HG03097 (cell line): Measurements from ENCODE around the gene DNAJC5G.
"Not testable (repeated sequence)": the region's sequence is repeated elsewhere in the genome, so short reads cannot be mapped to it uniquely, and the experiment has no call there.

Source experiments
- ATAC-seq: cut with Tn5 transposase; IDR thresholded peaks from one replicate; pipeline ENCODE4 v1.9.1; 2021; ENCODE audit not compliant: unreplicated experiment, low FRiP score

DNAJC5G gene

GRCh38 chr2:27272537-27273522 lies 2.4 kb upstream of the DNAJC5G start:
- not testable (repeated sequence) for ATAC-seq

- ATAC-seq = no peak
Observed at GRCh38 chr2:27278010-27278409, 2.8 kb downstream of the DNAJC5G start.

- ATAC-seq = no peak
Observed at GRCh38 chr2:27280826-27281225, 5.6 kb downstream of the DNAJC5G start.

GRCh38 chr2:27281442-27281841 lies 6.2 kb downstream of the DNAJC5G start:
- ATAC-seq = no peak

DNA sequence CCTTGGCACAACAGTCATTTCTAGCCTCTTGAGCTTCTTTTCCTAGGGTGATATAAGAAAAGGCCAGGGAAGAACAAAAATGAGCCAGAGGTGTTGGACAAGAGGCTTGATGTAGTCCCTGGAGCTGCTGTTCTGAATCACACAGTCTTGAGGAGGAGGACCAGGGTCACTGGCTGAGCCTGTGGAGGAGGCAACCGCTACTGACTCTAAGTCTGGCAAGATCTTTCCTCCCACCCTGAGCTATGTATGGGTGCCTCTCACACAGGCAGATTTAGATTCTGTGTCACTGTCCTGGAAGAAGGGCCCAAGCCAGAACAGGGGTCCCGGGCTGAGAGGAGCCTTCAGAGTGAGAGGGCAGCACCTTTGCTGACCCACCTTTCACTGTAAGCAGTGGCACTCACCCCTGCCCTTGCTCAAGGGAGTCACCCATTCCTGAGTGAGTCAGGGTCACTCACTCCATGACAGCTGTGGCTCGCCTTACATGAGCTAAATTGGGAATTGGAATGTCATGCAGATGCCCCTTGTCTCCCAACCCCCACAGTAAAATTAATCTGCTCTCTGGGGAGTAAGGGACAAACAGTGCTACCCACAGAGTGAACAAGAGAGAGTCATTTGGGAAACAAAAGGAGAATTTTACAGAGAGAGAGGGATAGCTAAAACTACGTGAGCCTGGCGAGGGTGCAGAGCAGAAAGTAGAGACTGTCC lies 6.8 kb downstream of the DNAJC5G start, which contains the start of gene TRIM54:
Gene TRIM54, plus strand, starts transcription at position 575 of the 705 bp plus-strand sequence. CDS start 303 bp downstream, outside the sequence.
- ATAC-seq = no peak

- ATAC-seq = no peak
Observed at GRCh38 chr2:27282892-27283291, 7.7 kb downstream of the DNAJC5G start.

GRCh38 chr2:27284996-27285395 lies 9.8 kb downstream of the DNAJC5G start:
- ATAC-seq = no peak

DNA sequence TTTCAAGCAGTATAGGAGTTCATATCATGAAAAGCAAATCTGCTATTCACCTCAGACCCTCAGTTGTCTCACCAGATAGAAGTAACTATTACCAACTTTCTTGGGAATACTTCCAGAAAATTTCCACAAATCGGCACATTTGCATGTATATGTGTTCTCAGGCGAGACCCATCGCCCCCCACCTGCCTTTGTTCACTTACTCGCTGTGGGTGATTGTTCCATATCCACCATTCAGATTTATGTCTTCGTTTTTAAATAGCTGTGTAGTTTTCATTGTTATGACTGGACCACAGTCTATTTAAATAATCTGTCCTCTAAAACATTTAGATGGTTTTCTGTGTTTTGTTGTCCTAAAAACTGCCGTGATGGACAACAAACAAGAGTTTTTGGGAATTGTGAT lies 10.2 kb downstream of the DNAJC5G start:
- ATAC-seq = no peak

GRCh38 chr2:27288610-27289009 lies 13.4 kb downstream of the DNAJC5G start:
- no peak for ATAC-seq

GRCh38 chr2:27290549-27290948 lies 15.3 kb downstream of the DNAJC5G start:
- ATAC-seq = no peak

DNA sequence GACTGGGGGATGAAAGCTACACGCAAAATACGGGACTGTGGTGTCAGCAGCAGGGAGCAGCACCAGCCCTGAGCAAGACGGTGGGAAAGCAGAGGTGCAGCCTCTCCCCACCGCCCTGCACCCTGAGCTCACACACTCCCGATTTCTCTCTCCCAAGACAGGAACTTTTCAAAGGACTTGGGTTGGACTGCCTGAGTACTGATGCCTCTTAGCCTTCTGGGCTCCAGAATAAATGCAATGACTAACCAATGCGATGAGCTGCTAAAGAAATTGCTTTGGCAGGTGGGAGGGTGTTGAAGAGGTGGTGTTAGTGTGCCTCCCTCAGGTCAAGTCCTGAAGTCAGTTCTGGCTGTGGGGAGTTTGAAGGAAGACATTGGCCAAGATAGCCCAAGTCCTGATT lies 16.6 kb downstream of the DNAJC5G start:
- ATAC-seq = no peak

DNA sequence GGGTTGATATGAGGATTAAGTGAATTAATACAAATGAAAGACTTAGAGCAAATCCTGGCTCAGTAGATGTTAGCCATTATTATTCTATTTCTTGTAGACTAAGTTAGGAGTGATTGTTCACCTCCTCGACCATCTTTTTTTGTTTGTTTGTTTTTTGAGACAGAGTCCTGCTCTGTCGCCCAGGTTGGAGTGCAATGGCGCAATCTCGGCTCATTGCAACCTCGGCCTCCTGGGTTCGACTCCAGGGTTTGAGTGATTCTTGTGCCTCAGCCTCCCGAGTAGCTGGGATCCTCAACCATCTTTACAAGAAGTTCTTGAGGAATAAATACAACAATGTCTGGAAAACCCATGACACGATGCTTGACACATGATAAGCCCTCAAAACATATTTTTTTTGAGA lies 19.7 kb downstream of the DNAJC5G start:
- ATAC-seq = no peak

GRCh38 chr2:27296481-27296880 lies 21.2 kb downstream of the DNAJC5G start:
- no peak for ATAC-seq

DNA sequence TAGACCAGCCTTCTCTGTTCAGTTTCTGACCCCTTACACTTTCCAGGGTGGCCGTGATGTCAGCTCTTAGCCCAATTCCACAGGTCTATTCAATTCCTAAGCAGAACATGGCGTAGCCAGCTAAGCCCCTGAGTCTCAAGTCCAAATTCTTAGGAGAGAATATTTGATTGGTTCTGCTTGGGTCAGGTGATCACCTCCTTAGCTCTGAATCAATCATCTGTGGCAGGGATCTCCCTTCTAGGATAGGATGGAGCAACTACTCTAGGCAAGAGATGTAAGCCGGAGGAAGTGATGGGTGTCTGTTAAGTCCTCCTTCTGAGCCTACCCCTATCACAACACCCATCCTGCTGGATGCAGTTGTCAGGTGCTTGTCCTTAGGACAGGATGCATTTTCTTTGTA lies 22.0 kb downstream of the DNAJC5G start:
- ATAC-seq = no peak

- ATAC-seq = no peak
Observed at GRCh38 chr2:27298391-27299080, 23.3 kb downstream of the DNAJC5G start.

DNA sequence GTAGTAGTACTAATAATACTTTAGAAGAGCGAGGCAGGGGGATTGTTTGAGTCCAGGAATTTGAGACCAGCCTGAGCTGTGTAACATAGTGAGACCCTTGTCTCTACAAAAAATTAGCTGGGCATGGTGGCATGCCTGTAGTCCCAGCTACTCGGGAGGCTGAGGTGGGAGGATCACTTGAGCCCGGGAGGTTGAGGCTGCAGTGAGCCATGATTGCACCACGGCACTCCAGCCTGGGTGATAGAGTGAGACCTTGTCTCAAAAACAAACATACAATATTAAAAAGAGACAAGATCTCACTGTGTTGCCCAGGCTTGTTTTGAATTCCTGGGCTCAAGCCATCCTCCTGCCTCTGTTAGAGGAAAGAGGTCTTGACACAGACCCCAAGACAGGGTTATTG lies 25.4 kb downstream of the DNAJC5G start:
- ATAC-seq = not testable (repeated sequence)

DNA sequence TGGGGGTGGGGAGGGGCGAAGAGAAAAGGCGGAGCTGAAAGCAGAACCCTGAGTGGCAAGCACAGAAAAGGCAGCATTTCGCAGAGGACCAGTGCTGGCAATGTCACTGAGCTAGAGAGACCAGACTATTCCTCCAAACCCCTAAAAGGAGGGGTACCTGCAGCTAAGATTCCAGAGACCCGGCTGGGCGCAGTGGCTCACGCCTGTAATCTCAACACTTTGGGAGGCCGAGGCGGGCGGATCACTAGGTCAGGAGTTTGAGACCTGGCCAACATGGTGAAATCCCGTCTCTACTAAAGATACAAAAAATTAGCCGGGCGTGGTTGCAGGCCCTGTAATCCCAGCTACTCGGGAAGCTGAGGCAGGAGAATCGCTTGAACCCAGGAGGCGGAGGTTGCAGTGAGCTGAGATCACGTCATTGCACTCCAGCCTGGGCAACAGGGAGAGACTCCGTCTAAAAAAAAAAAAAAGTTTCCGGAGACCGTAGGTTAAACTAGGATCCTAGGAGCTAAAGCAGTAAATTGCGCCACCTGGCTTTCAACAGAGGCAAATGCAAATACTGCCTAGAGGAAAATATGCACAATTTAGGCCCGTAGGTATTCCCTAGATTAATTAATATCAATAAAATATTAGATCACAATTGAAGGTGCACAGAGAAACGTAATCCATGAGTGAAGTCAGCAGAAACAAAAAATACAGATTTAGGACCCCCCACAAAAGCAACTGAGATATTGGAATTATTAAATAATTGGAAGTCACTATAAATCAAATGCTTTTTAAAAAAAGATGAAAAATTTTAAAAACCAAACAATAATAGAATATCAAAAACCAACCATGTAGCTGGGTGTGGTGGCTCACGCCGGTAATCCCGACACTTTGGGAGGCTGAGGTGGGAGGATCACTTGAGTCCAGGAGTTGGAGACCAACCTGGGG lies 28.1 kb downstream of the DNAJC5G start:
- ATAC-seq = no peak

- ATAC-seq = no peak
Observed at GRCh38 chr2:27304488-27305240, 29.4 kb downstream of the DNAJC5G start.

DNA sequence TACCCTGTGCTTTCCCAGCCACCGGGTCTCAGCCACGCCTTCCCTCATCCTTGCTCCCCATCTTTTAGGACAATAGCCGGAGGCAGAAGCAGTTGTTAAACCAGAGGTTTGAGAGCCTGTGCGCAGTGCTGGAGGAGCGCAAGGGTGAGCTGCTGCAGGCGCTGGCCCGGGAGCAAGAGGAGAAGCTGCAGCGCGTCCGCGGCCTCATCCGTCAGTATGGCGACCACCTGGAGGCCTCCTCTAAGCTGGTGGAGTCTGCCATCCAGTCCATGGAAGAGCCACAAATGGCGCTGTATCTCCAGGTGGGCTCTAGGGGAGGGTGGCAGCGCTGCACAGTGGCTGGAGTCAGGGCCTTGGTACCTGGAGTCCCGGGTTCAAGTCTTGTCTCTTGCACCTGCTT lies 30.3 kb downstream of the DNAJC5G start:
- no peak for ATAC-seq
